MM.1S (cell line): ENCODE data around the gene MMADHC.

Source experiments
- DNase-seq: peaks from one replicate; pipeline ENCODE4 v3.0.0-alpha.2; 2015
- H2AFZ ChIP-seq: fragments of 300-600 bp; sonication (generic); 2 replicates; pipeline ENCODE4 v1.6.0; 2016; ENCODE audit warnings: antibody characterized with exemption, low read length
- H3F3A ChIP-seq: fragments of 300-600 bp; sonication (generic); 2 replicates; pipeline ENCODE4 v1.6.1; 2016; ENCODE audit warnings: mild to moderate bottlenecking, antibody characterized with exemption, low read length, moderate library complexity, mixed read lengths; ENCODE audit not compliant: insufficient read depth
- H3K27ac ChIP-seq: fragments of 300-600 bp; sonication (generic); 2 replicates; pipeline ENCODE4 v1.5.1; 2016; ENCODE audit warnings: mild to moderate bottlenecking, low read length
- H3K27me3 ChIP-seq: fragments of 300-600 bp; sonication (generic); replicated peaks from 2 replicates; pipeline ENCODE4 v1.6.0; 2016; ENCODE audit warnings: low read length; ENCODE audit not compliant: insufficient read depth
- H3K36me3 ChIP-seq: fragments of 300-600 bp; sonication (generic); replicated peaks from 2 replicates; pipeline ENCODE4 v1.6.1; 2016; ENCODE audit warnings: mild to moderate bottlenecking, low read length, mixed read lengths; ENCODE audit not compliant: insufficient read depth
- H3K4me1 ChIP-seq: fragments of 300-600 bp; sonication (generic); 2 replicates; pipeline ENCODE4 v1.6.1; 2016; ENCODE audit warnings: low read length, mixed read lengths
- H3K4me2 ChIP-seq: fragments of 300-600 bp; sonication (generic); 2 replicates; pipeline ENCODE4 v1.6.0; 2016; ENCODE audit warnings: low read depth, low read length
- H3K4me3 ChIP-seq: fragments of 300-600 bp; sonication (generic); 2 replicates; pipeline ENCODE4 v1.5.1; 2016; ENCODE audit warnings: low read length, mixed read lengths
- H3K79me2 ChIP-seq: fragments of 300-600 bp; sonication (generic); 2 replicates; pipeline ENCODE4 v1.6.1; 2016; ENCODE audit warnings: mixed run types, low read length, mixed read lengths
- H3K9ac ChIP-seq: fragments of 300-600 bp; sonication (generic); 2 replicates; pipeline ENCODE4 v1.6.1; 2016; ENCODE audit warnings: low read length, mixed read lengths
- H3K9me2 ChIP-seq: fragments of 300-600 bp; sonication (generic); replicated peaks from 2 replicates; pipeline ENCODE4 v1.6.1; 2016; ENCODE audit warnings: mild to moderate bottlenecking, low read length, mixed read lengths; ENCODE audit not compliant: insufficient read depth
- H3K9me3 ChIP-seq: fragments of 300-600 bp; sonication (generic); replicated peaks from 2 replicates; pipeline ENCODE4 v1.6.1; 2016; ENCODE audit warnings: mild to moderate bottlenecking, low read length, mixed read lengths; ENCODE audit not compliant: insufficient read depth
- H4K20me1 ChIP-seq: fragments of 300-600 bp; sonication (generic); 2 replicates; pipeline ENCODE4 v1.6.1; 2016; ENCODE audit warnings: mild to moderate bottlenecking, low read length, moderate library complexity, mixed read lengths; ENCODE audit not compliant: insufficient read depth
- EZH2 ChIP-seq: fragments of 300-600 bp; sonication (generic); optimal IDR thresholded peaks from 2 replicates; pipeline ENCODE3; 2017; ENCODE audit warnings: low read depth, mild to moderate bottlenecking, antibody characterized with exemption, low read length, mixed read lengths
- EZH2phosphoT487 ChIP-seq: fragments of 300-600 bp; sonication (generic); IDR thresholded peaks from 2 replicates; pipeline ENCODE4 v1.6.1; 2018; ENCODE audit warnings: antibody characterized with exemption, low read length
- TF ChIP-seq, protein P1 (sequence below): fragments of 300-600 bp; sonication (generic); IDR thresholded peaks from 2 replicates; pipeline ENCODE4 v1.5.1; 2016; ENCODE audit warnings: antibody characterized with exemption, low read length, mixed read lengths

The MMADHC gene

DNA sequence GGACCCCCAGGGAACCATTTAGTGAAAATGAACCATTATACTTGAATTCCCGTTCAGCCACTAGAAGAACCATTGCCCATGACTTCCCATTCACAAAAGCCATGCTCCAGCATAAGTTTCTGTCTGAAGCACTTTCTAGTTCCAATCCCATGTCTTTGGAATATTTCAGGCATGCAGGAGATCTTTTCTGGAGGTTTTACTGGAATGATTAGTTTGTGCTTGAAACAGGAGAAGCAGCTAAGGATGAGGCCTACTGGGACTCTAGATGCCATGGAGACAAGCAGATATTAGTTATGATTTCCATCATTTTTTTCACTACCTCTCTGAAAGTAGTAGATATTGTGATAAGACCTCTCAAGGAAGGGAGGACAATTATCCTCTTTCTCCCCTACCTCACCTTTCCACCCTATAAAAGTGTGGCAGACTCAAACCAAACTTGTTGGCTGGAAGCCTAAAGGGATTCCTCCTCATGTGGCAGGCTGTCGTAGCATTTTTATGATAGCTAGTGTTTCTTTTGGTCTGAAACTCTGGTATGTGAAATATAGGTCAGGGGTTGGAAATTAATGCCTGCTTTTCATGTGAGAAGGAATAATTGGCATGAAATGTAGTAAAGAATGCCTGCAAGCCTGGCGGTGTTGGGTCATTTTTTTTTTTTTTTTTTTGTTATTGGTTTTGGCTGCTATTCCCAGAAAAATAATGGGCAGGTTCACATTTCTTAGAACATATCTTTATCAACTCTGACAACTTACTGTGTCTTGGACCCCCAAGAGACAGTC, 29.3 kb upstream of the MMADHC start:
- TF ChIP-seq, protein P1, sequence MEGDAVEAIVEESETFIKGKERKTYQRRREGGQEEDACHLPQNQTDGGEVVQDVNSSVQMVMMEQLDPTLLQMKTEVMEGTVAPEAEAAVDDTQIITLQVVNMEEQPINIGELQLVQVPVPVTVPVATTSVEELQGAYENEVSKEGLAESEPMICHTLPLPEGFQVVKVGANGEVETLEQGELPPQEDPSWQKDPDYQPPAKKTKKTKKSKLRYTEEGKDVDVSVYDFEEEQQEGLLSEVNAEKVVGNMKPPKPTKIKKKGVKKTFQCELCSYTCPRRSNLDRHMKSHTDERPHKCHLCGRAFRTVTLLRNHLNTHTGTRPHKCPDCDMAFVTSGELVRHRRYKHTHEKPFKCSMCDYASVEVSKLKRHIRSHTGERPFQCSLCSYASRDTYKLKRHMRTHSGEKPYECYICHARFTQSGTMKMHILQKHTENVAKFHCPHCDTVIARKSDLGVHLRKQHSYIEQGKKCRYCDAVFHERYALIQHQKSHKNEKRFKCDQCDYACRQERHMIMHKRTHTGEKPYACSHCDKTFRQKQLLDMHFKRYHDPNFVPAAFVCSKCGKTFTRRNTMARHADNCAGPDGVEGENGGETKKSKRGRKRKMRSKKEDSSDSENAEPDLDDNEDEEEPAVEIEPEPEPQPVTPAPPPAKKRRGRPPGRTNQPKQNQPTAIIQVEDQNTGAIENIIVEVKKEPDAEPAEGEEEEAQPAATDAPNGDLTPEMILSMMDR = no peak
- TF ChIP-seq EZH2 = no peak
- no peak for TF ChIP-seq EZH2phosphoT487
- Histone ChIP-seq H2AFZ (no peak overlapping the region), H3K9ac (no peak overlapping the region), H3K79me2 (no peaks in the 10 kb centered on the region), H3K27ac (no peak overlapping the region), H3F3A (no peaks in the 10 kb centered on the region), H3K9me3 (no peaks in the 10 kb centered on the region), H3K4me2 (no peak overlapping the region), H3K36me3 (no peaks in the 10 kb centered on the region), H4K20me1 (no peaks in the 10 kb centered on the region), H3K27me3 (no peaks in the 10 kb centered on the region), H3K9me2 (no peaks in the 10 kb centered on the region), H3K4me1 (no peaks in the 10 kb centered on the region), H3K4me3 (no peak overlapping the region)
- DNase-seq = no peak

DNA sequence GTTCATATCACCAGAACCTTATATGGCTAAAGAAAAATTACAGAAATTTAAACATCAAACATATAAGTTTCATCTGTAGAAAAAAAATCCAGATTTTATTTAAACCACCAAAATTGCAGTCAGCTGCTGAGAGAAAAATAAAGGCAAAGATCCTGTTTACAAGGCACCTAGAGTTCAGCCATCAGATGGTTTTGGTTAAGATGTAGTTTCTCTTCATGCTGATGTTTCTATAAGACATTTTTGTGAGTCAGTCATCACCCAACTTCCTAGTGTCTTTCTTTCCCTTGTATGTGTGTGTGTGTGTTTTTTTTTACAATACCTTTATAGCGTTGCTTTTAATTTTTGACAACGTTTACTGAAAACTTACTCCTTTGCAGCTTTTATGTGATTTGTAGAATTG, 26.1 kb upstream of the MMADHC start:
- H3K9me2 ChIP-seq = no peaks in the 10 kb centered on the region
- DNase-seq = no peak
- no peaks in the 10 kb centered on the region for H4K20me1 ChIP-seq

DNA sequence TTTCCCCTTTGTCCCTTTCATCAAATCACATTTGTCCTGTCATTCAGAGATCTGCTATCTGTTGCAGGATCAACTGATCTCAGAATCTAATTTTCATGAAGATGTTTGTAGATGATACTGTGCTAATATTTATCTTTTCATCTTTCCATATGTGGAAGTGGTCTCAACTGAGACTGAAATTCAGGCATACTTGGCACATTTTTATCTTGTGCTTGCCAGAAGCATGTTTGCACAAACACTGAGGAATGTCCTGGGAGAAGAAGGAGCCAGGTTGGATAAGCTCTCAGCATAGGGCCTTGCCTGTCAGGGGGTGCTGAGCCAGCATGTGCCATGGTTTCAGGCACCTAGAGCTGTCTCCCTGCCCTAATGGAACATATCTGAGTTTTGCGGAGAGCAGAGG, 24.5 kb upstream of the MMADHC start:
- Histone ChIP-seq H3K79me2 (no peaks in the 10 kb centered on the region), H3K4me2 (no peak overlapping the region), H3F3A (no peaks in the 10 kb centered on the region), H3K4me1 (no peaks in the 10 kb centered on the region), H3K27me3 (no peaks in the 10 kb centered on the region), H4K20me1 (no peaks in the 10 kb centered on the region), H3K27ac (no peak overlapping the region), H3K9me3 (no peaks in the 10 kb centered on the region), H3K4me3 (no peak overlapping the region), H3K9ac (no peak overlapping the region), H2AFZ (no peak overlapping the region), H3K36me3 (no peaks in the 10 kb centered on the region), H3K9me2 (no peaks in the 10 kb centered on the region)
- no peak for TF ChIP-seq EZH2
- TF ChIP-seq EZH2phosphoT487 = no peak
- TF ChIP-seq, protein P1 = no peak
- DNase-seq = no peak

More for the DNA sequence above, 26.1 kb upstream of the MMADHC start:
- H2AFZ ChIP-seq = no peak overlapping the region
- no peak overlapping the region for H3K4me2 ChIP-seq
- H3K79me2 ChIP-seq = no peaks in the 10 kb centered on the region
- H3K27ac ChIP-seq = no peak overlapping the region
- H3K9ac ChIP-seq = no peak overlapping the region
- H3K36me3 ChIP-seq = no peaks in the 10 kb centered on the region
- no peaks in the 10 kb centered on the region for H3K27me3 ChIP-seq
- H3K4me3 ChIP-seq = no peak overlapping the region
- H3K9me3 ChIP-seq = no peaks in the 10 kb centered on the region
- TF ChIP-seq EZH2 (no peak), EZH2phosphoT487 (no peak)
- TF ChIP-seq, protein P1 = no peak
- no peaks in the 10 kb centered on the region for H3F3A ChIP-seq
- no peaks in the 10 kb centered on the region for H3K4me1 ChIP-seq
